KMS-11 (cell line): ENCODE measurements around the gene SEMA4C.

Experiments used
- H2AFZ ChIP-seq: fragments of 200-600 bp; sonication (generic); 2 replicates; pipeline ENCODE4 v1.6.1; 2016; ENCODE audit warnings: antibody characterized with exemption, mixed run types, low read depth
- H3K27ac ChIP-seq: fragments of 200-600 bp; sonication (generic); 2 replicates; pipeline ENCODE4 v1.6.1; 2016; ENCODE audit warnings: mild to moderate bottlenecking, mixed run types
- H3K27me3 ChIP-seq: fragments of 200-600 bp; sonication (generic); 2 replicates; pipeline ENCODE4 v1.6.1; 2017; ENCODE audit warnings: mild to moderate bottlenecking, low read depth, mixed run types, moderate library complexity; ENCODE audit not compliant: insufficient read depth
- H3K36me3 ChIP-seq: fragments of 200-600 bp; sonication (generic); 2 replicates; pipeline ENCODE4 v1.6.1; 2017; ENCODE audit warnings: mild to moderate bottlenecking, mixed run types; ENCODE audit not compliant: insufficient read depth
- H3K4me1 ChIP-seq: fragments of 200-600 bp; sonication (generic); 2 replicates; pipeline ENCODE4 v1.6.1; 2016; ENCODE audit warnings: mild to moderate bottlenecking, low read depth, mixed run types; ENCODE audit not compliant: poor library complexity, severe bottlenecking
- H3K4me2 ChIP-seq: fragments of 200-600 bp; sonication (generic); 2 replicates; pipeline ENCODE4 v1.7.0; 2016; ENCODE audit warnings: mild to moderate bottlenecking, mixed run types
- H3K4me3 ChIP-seq: fragments of 200-600 bp; sonication (generic); IDR thresholded peaks from 2 replicates; pipeline ENCODE4 v1.6.1; 2017; ENCODE audit warnings: low read depth, low read length, mixed read lengths; ENCODE audit not compliant: insufficient read depth
- H3K79me2 ChIP-seq: fragments of 200-600 bp; sonication (generic); 2 replicates; pipeline ENCODE4 v1.6.1; 2016; ENCODE audit warnings: low read depth, mixed run types; ENCODE audit not compliant: insufficient read depth
- H3K9ac ChIP-seq: fragments of 200-600 bp; sonication (generic); 2 replicates; pipeline ENCODE4 v1.6.1; 2016; ENCODE audit warnings: mild to moderate bottlenecking, mixed run types
- H4K20me1 ChIP-seq: fragments of 200-600 bp; sonication (generic); 2 replicates; pipeline ENCODE4 v1.6.1; 2016; ENCODE audit warnings: mild to moderate bottlenecking, mixed run types; ENCODE audit not compliant: insufficient read depth
- TF ChIP-seq, protein P1 (sequence below): fragments of 200-600 bp; sonication (generic); conservative IDR thresholded peaks from 2 replicates; pipeline ENCODE4 v1.6.1; 2017; ENCODE audit warnings: low read depth, mild to moderate bottlenecking, antibody characterized with exemption, low read length, moderate library complexity, mixed read lengths

SEMA4C gene

DNA sequence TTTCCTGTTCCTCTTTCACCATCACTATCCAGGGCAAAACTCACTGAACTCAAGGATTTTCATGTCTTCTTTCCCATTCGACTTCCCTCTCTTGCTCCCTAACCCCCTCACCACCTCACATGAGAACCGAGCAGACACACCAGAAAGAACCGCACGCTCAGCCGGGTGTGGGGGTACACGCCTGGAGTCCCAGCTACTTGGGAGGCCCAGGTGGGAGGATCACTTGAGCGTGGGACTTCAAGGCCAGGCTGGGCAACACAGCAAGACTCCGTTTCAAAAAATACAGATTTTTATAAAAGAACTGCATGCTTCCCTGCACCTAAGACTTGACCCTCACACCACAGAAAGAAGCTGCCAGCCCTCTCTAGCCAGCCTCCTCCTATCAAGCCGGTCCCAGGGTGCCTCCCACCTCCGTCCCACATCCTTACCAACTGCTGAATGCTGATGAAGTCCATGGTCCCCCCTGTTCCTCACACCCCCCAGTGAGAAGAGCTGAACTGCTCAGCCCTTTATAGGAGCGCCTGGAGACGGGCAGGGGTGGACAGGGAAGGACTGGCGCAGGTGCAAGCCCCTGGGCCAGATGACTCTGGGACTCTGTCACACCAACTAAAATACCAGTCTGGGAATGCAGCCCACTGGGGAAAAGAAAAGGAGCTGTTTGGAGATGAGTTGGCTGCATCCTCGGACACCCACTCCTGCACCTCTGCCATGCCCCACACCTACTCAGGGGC lies 26.2 kb downstream of the SEMA4C start, which contains the start of gene ANKRD23:
Gene ANKRD23 (minus strand): TSS at position 484 of the 731 bp plus-strand sequence. CDS start 29 bp downstream, at position 455.
- H3K36me3 ChIP-seq: peaks cover 3% of the 10 kb centered on the region; the same call in 1 of the 2 replicates
- H3K4me1 ChIP-seq: peaks cover 81% of the 10 kb centered on the region
- no peaks in the 10 kb centered on the region for H4K20me1 ChIP-seq
- no peak within 1 kb of the TSS for H3K4me2 ChIP-seq
- H3K79me2 ChIP-seq: peaks cover 12% of the 10 kb centered on the region; the same call in 1 of the 2 replicates
- TF ChIP-seq, protein P1, sequence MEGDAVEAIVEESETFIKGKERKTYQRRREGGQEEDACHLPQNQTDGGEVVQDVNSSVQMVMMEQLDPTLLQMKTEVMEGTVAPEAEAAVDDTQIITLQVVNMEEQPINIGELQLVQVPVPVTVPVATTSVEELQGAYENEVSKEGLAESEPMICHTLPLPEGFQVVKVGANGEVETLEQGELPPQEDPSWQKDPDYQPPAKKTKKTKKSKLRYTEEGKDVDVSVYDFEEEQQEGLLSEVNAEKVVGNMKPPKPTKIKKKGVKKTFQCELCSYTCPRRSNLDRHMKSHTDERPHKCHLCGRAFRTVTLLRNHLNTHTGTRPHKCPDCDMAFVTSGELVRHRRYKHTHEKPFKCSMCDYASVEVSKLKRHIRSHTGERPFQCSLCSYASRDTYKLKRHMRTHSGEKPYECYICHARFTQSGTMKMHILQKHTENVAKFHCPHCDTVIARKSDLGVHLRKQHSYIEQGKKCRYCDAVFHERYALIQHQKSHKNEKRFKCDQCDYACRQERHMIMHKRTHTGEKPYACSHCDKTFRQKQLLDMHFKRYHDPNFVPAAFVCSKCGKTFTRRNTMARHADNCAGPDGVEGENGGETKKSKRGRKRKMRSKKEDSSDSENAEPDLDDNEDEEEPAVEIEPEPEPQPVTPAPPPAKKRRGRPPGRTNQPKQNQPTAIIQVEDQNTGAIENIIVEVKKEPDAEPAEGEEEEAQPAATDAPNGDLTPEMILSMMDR: no peak
- no peaks in the 10 kb centered on the region for H3K27me3 ChIP-seq
- H2AFZ ChIP-seq: no peak within 1 kb of the TSS
- H3K27ac ChIP-seq: peak within 1 kb of the TSS; percentile 26; the same call in 1 of the 2 replicates
- H3K9ac ChIP-seq: no peak within 1 kb of the TSS
- no peak within 1 kb of the TSS for H3K4me3 ChIP-seq

DNA sequence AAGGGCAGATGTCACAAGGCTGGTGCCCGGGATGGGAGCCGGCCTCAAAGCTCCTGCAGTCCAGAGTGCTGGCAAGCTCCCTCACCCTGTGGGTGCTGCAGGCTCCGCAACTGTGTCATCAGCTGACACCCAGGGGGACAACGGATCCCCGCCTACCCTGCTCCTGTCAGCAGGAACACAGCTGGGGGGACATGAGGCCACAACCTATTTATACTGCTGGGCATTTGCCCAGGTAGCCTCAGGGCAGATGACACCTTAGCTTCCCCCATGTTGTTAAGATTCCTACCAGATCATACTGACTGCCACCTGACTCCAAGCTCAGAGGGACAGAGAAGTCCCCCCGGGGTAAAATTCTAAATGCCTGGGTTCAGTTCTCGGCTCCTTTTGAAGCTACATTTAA lies 27.3 kb downstream of the SEMA4C start:
- Histone ChIP-seq H4K20me1 (no peaks in the 10 kb centered on the region), H3K36me3 (peaks cover 3% of the 10 kb centered on the region; the same call in 1 of the 2 replicates), H2AFZ (no peak overlapping the region), H3K4me1 (peaks cover 81% of the 10 kb centered on the region), H3K9ac (no peak overlapping the region), H3K4me3 (no peak overlapping the region), H3K27ac (peak overlapping the region; percentile 26; the same call in 1 of the 2 replicates), H3K4me2 (no peak overlapping the region), H3K27me3 (no peaks in the 10 kb centered on the region), H3K79me2 (peaks cover 12% of the 10 kb centered on the region; the same call in 1 of the 2 replicates)
- TF ChIP-seq, protein P1: no peak

DNA sequence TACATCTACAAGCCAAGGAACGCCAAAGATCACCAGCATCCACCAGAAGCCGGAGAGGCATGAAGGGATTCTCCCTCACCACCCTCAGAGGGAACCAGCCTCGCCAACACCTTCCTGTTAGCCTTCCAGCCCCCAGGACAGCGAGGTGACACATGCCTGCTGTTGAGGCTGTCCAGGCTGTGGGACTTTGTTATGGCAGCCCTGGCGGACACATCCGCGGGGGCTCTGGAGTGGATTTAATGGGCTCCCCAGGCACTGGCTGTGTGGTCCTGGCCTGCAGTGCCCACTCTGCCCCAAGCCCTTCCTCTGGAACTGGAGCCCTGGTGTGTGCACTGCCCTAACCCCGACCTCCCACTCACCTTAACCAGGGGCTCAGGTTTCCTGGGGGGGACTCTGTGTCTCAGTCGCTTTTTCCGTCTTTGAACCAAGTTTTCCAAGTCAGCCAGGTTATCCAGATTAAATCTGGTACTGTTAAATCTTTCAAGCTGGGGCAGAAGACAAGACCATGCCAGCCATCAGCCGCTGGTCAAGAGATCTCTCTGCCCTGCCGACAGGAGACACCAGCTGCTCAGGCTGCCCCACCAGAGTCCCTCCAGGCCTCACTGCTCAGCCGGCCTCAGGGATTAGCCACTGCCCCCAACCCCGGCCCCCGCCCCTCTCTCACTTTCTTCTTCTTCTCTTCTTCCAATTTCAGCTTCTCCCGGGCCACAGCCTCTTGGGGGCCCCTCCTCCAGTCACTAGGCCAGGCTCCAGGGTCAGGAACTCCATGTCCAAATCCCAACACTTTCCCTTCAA lies 28.0 kb downstream of the SEMA4C start:
- Histone ChIP-seq H3K9ac (no peak overlapping the region), H3K27me3 (no peaks in the 10 kb centered on the region), H3K79me2 (peaks cover 10% of the 10 kb centered on the region; the same call in 1 of the 2 replicates), H3K27ac (no peak overlapping the region; the same call in 1 of the 2 replicates), H3K4me3 (no peak overlapping the region), H3K4me1 (peaks cover 81% of the 10 kb centered on the region), H4K20me1 (no peaks in the 10 kb centered on the region), H3K4me2 (no peak overlapping the region), H2AFZ (no peak overlapping the region), H3K36me3 (peaks cover 3% of the 10 kb centered on the region; the same call in 1 of the 2 replicates)
- TF ChIP-seq, protein P1: no peak

DNA sequence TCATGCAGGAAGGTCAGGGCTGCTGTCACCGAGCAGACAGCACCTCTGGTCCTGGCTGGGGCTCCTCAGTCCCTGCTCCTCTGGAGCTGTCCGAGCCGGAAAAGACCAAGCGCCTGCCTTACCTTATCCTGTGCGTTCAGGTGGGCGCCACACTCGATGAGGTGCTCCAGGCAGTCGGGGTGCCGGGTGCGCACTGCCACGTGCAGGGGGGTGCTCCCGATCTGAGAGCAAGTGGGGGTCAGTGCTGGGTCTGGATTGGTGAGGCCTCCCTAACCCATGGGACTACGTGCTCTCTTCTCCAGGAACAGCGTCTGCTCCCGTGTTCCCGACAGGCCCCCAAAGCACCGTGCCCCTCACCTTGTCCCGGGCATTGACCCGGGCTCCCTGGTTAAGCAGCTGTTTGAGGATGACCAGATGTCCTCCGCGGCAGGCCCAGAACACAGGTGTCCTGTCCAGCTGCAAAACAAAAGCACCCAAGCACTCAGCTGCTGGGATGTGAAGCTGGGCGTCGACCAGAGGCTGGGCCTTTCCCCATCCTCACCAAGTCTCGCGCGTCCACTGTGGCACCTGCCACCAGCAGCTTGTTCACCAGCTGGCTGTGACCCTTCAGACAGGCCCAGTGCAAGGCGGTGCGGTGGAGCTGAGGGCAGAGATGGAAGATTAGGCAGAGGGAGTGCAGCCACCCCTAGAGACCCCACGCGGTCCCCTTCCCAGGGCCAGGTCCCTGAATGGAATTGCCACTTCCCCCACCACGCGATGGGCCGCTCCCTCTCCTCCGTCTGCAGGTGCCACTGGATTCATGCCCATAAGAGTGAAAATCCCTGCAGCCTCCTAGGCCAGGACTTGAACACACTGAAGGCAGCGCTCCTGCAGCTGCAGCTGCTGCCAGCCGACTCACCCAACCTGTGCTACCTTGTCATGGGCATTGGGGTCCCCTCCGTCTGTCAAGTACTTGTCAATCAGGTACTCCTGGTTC lies 29.7 kb downstream of the SEMA4C start:
- no peaks in the 10 kb centered on the region for H3K36me3 ChIP-seq
- H3K4me1 ChIP-seq: peaks cover 69% of the 10 kb centered on the region
- H3K4me3 ChIP-seq: no peak overlapping the region
- no peaks in the 10 kb centered on the region for H3K79me2 ChIP-seq
- no peaks in the 10 kb centered on the region for H4K20me1 ChIP-seq
- H3K27ac ChIP-seq: peak overlapping the region; percentile 55; the same call in 1 of the 2 replicates
- no peak overlapping the region; the same call in 1 of the 2 replicates for H3K9ac ChIP-seq
- H3K27me3 ChIP-seq: no peaks in the 10 kb centered on the region
- TF ChIP-seq, protein P1: no peak
- no peak overlapping the region for H2AFZ ChIP-seq
- peak overlapping the region; percentile 29; the same call in 1 of the 2 replicates for H3K4me2 ChIP-seq
